CD4-positive, alpha-beta T cell treated with Interleukin-17A for 1 hour (primary cell): ENCODE measurements around the gene SH2D3C.

Experiments used
- DNase-seq: peaks from one replicate; pipeline ENCODE4 v3.0.0-alpha.2; 2020

Gene SH2D3C

DNA sequence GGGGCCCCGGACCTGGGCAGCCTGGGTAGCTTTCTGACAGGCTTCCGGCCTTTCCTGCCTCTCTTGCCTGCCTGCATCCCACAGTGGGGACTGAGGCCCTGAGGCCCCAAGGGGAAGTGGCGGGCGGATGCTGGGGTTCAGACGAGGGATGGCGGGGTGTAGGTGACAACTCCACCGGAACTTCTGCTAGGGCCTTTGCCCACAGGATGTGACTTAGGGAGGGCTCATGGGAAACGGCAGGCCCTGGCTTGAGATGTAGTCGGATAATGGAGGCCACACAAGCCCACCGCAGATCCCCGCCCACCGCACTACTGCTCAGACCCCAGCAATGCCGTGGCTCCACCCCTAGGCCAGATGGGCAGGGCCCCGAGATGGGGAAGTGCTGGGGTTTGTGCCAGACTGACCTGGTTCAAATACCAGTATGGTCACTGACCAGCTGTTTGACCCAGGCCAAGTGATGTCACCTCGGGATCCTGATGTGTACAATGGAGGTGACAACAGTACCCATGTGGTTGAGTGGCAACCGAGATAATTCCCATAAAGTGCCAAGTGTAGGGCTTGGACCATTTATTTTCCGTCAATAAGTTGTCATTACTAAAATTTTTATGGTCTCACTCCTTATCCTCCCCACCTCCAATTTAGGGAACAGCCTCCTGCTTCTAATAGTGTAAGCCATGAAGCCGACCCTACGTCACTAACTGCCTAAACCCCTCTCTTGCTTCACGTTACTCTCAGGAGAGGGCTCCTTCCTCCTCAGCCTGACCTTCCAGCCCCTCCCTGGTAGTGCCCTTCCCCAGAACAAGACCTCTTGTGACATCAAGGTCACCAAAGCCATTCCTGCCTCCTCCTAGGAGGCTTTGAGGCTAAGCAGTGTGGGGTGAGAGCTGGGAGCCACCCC lies 4.9 kb upstream of the SH2D3C start:
- peak; percentile 90 for DNase-seq

DNA sequence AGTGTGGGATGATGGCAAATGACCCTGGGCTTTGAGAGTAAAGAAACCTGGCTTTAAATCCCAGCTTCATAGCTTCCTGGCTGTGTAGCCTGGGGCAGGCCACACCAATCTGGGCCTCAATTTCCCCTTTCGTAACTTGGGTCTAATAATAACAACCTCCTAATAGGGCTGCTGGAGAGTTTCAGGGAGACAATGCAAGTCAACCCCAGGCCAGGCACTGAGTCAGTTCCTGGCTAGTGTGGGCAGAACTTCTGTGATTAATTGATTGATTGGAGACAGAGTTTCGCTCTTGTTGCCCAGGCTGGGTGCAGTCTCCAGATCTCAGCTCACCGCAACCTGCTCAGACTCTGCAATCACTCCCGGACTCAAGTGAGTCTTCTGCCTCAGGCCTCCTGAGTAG lies 3.3 kb upstream of the SH2D3C start:
- DNase-seq = no peak

DNA sequence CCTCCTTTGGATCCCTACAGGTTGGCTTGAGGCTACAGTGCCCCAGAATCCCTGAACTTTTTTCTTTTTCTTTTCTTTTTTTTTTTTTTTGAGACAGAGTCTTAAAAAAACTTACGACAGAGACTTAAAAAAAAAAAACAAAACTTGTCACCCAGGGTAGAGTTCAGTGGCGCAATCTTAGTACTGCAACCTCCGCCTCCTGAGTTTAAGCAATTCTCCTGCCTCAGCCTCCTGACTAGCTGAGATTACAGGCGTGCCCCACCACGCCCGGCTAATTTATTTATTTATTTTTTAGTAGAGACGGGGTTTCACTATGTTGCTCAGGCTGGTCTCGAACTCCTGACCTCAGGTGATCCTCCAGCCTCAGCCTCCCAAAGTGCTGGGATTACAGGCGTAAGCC lies 2.4 kb upstream of the SH2D3C start:
- peak; percentile 48 for DNase-seq

DNA sequence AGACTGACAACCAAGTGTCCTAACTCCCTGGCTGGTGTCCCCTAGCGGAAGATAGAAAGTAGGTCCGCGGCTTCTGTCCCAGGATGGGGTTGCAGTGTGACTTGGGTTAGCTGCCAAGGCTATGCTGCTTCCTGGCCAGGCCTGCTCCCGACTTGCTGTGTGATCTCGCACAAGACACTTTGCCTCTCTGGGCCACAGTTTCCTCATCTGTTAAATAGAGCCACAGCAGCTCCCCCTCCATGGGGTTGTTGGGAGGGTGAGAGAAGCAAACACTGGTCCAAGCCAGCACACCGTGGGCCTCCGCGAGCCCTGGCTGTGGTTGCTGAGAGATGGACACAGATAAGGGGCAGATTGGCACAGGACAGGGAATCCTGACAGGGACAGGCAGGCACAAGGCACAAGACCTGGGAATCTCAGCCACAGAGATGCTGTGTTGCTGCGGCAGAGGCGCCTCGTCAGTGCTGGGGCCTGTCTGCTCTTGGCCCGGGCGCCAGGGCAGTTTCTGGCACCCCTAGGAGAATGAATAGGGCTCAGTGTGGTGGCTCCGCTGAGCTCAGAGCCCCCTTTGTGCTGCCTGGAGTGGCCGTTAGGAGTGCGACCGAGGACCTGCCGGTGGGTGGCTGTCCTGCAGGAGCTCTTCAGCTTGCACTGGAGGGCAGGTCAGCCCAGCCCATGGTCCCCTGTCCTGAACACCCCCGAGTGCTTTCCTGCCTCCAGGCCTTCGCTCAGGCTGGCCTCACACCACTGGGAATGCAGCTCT lies 1.8 kb upstream of the SH2D3C start:
- DNase-seq = no peak

DNA sequence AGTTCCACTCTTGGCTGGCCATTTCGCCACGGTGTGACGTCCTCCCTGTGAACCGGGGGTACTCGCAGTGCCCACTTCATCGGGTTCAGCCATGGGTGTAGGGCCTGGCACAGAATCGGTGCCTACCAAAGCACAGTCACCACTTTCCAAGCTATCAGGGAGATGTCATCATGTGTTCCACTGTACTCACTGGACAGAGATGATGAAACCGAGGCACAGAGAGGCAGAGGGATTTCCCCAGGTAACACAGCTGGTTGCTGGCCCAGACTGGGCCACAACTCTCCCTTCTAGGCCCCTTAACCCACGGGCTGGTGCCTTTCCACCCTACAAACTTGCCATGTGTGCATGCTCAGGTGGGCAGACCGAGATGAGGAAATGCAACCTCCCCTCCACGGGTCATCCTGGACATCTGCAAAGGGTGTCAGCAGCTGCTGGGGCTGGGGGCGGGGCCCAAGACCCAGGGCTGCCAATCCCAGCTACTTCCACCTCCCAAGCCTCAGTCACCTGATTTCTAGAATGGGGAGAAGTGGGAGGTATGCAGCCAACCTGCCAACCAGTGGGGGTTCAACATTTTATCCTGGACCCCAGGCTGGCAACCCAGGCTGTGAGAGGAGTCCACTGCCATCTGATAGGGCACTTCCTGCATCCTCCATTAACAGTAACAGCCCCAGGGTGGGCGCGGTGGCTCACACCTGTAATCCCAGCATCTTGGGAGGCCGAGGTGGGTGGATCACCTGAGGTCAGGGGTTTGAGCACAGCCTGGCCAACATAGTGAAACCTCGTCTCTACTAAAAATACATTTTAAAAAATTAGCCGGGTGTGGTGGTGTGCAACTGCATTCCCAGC lies 893 bp upstream of the SH2D3C start:
- peak; percentile 78 for DNase-seq

DNA sequence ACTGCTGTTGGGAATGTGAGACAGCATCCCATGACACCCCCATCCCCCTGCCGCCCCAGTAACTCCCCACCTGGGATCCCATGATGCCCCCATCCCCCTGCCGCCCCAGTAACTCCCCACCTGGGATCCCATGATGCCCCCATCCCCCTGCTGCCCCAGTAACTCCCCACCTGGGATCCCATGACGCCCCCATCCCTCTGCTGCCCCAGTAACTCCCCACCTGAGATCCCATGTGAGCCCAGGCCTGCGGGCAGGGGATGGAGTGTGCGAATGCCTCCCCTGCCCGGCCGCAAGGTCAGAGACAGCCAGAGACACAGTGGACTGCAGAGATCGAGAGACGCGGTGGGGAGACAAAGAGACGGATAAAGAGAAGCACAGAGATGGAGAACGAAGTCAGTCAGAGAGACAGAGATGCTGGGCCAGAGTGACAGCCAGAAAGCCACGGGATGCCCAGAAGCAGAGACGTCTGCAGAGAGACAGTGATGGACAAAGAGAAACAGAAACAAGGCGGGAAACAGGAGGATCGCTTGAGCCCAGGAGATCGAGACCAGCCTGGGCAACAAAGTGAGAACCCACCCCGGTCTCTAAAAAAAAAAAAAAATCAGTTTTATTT lies 992 bp downstream of the SH2D3C start:
- peak; percentile 48 for DNase-seq

DNA sequence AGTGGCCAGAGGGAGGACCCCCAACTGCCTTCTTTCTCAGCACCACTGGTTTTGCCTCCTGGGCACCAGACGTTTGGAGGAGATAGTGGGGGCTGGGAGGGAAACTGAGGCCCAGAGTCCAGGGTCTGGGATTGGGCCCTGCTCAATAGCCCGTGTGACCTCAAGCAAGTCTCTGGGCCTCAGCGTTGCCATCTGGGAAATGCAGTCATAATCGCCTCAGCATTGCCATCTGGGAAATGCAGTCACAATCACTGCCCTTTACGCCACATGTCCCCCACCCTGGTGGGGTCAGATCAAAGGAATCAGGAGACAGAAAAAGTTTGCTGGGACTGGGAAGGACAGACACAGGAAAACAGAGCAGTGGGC lies 1.6 kb downstream of the SH2D3C start:
- DNase-seq = no peak

DNA sequence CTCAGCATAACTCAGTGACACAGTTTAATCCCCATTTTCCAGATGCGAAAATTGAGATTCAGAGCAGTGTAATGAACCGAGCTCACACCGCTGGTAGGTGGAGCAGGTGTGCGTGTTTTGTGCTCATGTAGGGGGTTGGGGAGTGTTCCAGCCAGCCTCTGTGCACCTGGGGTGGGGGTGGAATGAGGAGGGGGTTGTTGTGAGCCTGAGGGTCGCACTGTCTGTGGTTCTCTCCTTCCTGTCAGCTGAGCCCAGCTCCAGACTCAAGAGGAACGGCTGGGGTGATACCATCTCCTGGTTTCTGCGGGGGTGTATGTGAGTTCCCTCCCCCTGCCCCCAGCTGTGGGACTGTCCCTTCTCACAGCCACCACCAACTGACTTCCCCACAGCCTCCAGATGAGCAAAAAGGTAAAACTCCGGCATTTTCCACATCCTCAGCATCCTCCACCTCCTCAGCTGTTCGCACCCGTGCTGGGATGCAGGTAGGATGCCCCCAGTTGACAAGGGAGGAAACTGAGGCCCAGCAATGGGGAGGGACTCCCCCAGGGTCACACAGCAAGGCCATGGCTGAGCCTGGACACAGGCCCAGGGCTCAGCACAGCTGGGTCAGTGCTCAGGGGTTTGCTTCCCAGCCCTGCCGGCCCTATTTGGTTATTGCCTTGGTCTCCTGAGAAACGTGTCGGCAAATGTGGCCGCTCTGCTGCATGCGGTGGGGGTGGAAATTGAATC lies 2.1 kb downstream of the SH2D3C start:
- peak; percentile 88 for DNase-seq

DNA sequence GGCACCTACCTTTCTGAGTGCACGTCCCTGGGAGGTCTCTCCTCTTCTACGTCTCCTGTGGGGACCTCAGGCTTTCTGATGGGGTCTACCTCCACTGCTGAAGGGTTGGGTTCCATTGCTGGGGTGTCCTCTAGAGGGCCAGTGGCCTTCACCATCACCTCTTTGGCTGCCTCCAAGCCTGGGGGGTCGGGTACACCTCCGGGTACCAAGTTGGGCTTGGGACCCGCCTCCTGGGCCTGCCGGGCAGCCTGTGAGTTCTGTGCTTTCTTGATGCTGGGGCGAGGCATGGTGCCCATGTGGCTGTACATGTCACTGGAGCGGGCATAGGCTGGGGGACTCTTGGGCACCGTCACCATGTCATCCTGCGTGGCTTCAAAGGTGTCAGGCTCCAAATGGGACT lies 4.5 kb downstream of the SH2D3C start:
- no peak for DNase-seq

DNA sequence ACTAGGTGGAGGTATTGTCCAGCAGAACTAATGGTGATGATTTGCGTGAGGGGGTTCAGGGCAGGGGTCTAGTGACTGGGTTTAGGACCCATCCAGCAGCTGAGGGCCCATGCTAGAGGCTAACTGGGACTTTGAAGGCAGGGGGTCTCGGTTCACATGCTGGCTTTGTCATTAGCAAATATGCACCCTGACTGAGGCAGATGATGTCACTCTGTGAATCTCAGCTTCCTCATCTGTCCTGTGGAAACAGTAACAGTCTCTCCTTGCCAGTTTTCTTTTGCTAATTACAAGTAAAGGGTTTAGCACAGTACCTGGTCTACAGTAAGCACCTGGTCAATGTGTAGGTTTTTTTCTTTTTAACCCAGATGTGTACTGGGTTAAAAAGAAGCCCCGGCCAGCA lies 5.2 kb downstream of the SH2D3C start:
- no peak for DNase-seq

DNA sequence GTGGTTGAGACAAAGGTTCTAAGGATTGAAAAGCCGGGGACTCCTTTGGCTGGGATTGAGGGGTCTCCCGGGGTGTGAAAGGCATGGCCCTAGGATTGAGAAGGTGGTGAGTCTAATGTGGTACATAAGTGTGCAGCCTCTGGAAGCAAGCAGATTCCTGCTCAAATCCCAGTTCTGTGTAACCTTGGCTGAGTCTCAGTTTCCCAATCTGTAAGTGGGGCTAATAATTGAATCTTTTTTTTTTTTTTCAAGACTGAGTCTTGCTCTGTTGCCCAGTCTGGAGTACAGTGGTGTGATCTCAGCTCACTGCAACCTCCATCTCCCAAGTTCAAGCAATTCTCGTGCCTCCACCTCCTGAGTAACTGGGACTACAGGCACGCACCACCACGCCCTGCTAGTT lies 5.9 kb downstream of the SH2D3C start:
- no peak for DNase-seq

DNA sequence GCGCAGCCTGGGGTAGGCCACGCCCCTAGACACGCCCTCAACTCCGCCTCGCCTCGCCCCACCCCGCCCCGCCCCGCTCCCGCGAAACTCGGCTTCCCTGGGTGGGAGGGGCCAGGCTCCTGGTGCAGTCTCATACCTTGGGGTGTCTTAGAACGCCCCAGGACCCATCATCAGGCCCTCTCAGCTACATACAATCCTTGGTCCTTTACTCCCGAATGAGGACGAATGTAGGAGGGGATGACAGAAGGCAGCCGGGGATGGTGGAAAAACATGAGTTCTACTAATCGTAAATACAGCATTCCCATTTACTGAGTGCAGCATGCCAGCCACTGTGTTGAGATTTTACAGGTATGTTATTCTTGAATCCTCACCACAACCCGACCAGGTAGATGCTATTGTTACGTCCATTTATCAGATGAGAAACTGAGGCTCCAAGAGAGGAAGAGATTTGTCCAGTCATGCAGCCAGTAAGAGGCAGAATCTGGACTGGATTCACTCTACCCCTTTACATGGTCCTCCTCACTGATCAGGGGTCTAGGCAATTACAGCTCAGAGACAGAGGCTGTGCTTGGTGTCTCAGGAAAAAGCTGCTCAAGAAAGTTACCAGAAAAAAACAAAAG lies 6.8 kb downstream of the SH2D3C start:
- DNase-seq = no peak

DNA sequence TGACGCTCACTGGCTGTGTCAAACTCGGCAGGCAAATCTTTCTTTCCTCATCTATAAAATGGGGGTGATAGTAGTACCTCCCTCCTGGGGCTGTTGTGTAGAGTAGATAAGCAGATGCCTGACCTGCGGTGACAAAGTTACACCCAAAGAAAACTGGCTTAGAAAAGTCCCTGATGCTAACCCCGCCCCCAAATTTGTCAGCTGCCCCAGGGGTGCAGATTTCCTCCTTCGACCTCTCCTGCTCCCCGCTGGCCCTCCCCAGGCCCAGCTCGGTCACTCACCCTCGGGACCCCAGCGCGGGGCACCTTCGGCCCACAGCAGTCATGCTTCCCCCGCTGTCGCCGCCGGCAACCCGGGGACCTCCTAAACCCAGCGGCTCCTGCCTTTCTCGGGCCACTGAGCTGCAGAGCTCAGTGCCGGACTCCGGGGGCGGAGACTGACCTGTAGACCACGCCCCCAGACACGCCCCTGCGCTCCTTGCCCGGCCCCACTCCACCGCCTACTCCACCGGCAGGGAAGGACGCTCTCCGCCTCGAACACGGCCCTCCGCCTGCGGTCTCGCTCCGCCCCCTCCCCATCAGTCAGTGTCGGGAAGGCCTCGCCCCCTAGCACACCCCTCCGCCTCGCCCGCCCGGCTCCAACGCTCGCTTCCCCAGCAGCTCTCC lies 7.4 kb downstream of the SH2D3C start:
- DNase-seq = peak; percentile 97

DNA sequence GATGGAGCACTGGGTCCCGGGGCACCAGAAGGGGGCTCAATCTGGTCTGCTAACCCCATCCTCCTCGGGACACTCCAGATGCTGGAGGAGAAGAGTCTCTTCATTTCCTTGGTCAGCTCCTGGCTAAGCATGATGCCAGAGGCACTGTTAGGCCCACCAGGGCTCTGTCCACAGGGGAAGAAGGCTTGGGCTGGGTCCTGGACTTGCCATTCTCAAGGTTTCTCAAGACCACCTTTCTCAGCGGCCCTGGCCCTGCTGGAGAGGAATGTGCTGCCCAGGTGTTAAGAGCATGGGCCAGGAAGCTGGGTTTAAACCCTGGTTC lies 7.9 kb downstream of the SH2D3C start:
- DNase-seq = no peak

DNA sequence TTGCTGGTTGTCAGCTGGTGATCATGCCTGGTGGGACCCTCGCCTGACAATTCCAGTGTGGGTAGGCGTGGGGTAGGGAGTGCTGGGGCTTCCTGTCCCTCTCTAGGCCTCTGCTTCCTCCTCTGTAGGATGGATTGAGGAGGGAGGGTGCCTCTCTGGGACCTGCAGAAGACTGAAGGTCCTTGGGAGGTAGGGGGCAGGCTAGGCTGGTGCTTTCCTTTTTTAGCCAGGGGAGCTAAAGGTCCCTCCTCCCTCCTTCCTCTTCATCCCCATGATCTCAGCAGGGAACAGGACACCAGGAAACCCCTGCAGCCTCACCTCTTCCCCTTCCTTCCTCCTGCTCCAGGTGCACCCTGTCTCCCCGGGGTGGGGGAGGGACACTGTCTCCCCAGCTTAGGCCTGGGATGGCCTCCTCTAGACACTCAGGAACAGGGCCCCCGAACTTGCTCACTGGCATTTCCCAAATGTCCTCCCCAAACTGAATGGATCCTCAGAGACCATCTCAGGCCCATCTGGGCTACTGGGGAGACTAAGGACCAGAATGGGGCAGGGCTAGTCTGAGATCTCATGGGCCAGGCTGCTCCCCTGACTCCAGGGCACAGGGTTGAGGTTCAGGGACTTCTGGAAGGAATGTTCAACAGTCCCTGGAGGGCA lies 8.4 kb downstream of the SH2D3C start:
- peak; percentile 27 for DNase-seq

DNA sequence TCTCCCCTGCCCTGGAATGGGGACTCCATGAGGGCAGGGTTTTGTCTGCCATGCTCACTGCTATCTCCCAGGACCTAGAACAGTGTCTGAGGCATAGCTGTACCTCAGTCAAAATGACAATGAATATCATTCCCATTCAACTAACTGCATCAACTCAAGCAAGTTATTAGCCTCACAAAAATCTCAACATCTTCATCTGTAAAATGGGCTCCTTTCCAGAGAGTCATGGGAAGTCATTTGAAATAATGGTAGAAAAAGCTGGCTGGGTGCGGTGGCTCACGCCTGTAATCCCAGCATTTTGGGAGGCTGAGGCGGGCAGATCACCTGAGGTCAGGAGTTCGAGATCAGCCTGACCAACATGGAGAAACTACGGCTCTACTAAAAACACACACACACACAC lies 9.4 kb downstream of the SH2D3C start:
- no peak for DNase-seq

DNA sequence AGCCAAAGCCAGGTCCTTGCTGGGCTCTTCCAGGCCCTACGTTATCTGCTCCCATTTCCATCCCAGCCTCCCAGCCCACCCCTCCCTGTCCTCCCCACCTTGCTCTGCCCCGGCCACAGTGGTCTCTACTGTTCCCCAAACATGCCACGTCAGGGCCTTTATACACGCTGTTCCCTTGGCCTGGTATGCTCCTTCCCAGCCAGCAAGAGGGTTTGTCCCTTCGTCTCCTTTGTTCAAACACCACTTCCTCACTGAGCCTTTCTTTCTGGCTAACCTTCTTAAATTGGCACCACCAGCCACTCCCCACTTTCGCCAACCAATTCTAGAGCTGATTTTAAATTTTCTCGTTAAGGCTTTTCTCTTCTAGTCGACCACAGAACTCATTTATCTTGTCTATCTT lies 9.8 kb downstream of the SH2D3C start:
- no peak for DNase-seq

DNA sequence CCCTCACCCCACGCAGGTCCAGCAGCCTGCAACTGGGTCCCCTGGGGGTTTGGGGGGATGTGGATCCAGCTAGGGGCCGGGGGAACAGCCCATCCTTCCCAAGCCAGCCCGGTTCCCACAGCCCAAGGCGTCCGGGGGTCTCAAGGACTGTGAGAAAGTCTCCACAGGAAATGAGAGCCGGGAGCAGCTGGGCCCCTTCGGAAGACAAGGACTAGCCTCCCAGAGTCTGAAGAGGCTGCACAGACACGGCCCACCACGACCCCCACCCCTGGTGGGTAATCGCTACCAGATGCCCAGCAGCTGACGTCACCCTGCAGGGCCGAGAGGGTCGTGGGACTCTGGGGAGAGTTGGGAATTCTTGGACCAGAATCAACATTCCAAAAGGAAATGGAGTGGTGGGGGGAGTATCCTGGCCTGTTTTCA lies 10.5 kb downstream of the SH2D3C start:
- DNase-seq = no peak

DNA sequence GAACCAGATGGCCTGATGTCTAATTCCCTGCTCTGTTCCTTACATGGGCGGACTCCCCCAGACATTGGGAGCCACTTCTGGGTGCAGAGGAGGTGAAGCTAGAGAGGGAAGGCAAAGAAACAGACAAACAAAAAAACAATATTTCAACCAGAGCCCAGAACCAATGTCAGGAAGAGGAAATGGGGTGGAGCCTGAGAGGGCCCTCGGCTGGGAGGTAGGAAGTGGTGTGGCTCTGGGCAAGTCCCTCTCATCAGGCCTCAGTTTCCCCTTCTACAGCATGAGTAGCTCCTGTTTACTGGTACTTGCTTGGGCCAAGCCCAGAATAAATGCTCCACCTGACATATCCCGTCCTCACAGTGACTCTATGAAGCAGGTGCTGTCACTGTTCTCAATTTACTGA lies 11.1 kb downstream of the SH2D3C start:
- peak; percentile 38 for DNase-seq

DNA sequence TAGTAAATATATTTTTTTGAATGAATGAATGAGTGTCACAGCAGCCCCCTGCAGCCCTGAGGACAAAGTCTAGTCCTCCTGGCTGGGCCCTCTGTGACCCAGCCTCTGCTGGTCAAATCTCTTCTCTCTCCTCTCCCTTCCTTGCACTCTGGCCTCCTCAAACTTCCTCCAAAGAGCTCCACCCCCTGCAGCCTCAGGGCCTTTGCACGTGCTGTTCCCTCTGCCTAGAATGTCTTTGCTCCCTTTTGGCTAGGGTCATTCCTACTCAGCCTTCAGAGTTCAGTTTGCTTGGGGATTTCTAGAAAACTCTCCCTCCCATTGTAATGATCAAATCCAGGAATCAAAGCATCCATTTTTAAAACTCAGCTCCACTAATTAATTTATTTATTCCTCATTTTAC lies 13.0 kb downstream of the SH2D3C start:
- DNase-seq = no peak

DNA sequence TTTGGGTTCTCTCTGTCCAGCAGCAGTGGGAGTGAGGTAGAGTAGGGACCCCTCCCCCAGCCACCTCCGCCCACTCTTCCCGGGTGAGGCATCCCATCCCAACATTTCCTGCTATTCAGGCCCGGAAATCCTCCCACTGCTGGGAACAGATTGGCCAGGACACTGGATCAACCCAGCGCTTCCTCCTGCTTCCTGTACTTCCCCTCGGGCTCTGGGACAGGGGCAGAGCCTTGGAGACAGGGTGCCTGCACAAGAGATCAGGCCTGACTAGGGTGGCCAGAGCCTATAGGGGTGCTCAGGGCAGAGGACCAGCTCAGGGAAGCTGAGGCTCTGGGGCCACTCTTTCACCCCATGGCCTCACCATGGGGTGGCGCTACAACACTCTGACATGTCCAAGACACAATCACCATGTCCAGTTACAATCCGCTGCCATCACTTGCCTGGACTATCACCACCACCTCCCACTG lies 14.5 kb downstream of the SH2D3C start:
- peak; percentile 39 for DNase-seq
